Peyer's patch (tissue), 4 donors: ENCODE data around the gene TTC39B.

Source experiments
- CTCF ChIP-seq, 6 experiments: fragments of 450-650 bp in 4 of 6; fragments of 200-600 bp in 2 of 6; sonication (generic) in 1 of 6; IDR thresholded peaks; one replicate each; pipeline ENCODE4 v1.5.1; 2017 to 2019; ENCODE audit warnings: antibody characterized with exemption in 6 of 6, mild to moderate bottlenecking in 3 of 6, moderate library complexity in 1 of 6
- POLR2A ChIP-seq, 2 donors: fragments of 450-650 bp; IDR thresholded peaks; one replicate each; pipeline ENCODE4 v1.5.1; 2017; ENCODE audit warnings: antibody characterized with exemption in 2 of 2, mild to moderate bottlenecking in 2 of 2, moderate library complexity in 2 of 2

GRCh38 chr9:15158064-15158463 is 149.0 kb downstream of the TTC39B start:
- TF ChIP-seq POLR2A (IDR thresholded peaks at IDR 0.05): no peak
- TF ChIP-seq CTCF (IDR thresholded peaks at IDR 0.05): no peak
